Thymus (tissue), 11 donors: ENCODE data around the gene SH3PXD2B. TPM values are rescaled to one million over a fixed set of nuclear protein-coding genes. Genes with fewer than 3 reads are reported as not detected.
"Not testable (repeated sequence)": the region's sequence is repeated elsewhere in the genome, so short reads cannot be mapped to it uniquely, and the experiment has no call there.

Source experiments
- DNase-seq, 9 donors: peaks; one replicate each; pipeline ENCODE4 v3.0.0-alpha.2; 2013; ENCODE audit warnings: low spot score in 9 of 9, low read depth in 6 of 9, missing footprints in 1 of 9
- H3K27ac ChIP-seq, 2 donors: one replicate each; pipeline ENCODE4 v1.5.1; 2013; ENCODE audit warnings: control low read depth in 1 of 2, low read depth in 1 of 2, low read length in 1 of 2, mild to moderate bottlenecking in 1 of 2, moderate library complexity in 1 of 2
- H3K27me3 ChIP-seq, 2 donors: one replicate each; pipeline ENCODE4 v1.5.1; 2013; ENCODE audit warnings: low read length in 1 of 2; ENCODE audit not compliant: control insufficient read depth in 2 of 2, insufficient read depth in 1 of 2
- H3K36me3 ChIP-seq, 2 donors: one replicate each; pipeline ENCODE4 v1.5.1; 2013; ENCODE audit warnings: low read length in 1 of 2, mild to moderate bottlenecking in 1 of 2, moderate library complexity in 1 of 2; ENCODE audit not compliant: control insufficient read depth in 2 of 2, insufficient read depth in 2 of 2
- H3K4me1 ChIP-seq, 2 donors: one replicate each; pipeline ENCODE4 v1.5.1; 2013; ENCODE audit warnings: low read length in 2 of 2; ENCODE audit not compliant: control insufficient read depth in 2 of 2, insufficient read depth in 2 of 2
- H3K4me3 ChIP-seq, 2 donors: one replicate each; pipeline ENCODE4 v1.5.1; 2013; ENCODE audit warnings: low read length in 2 of 2, control low read depth in 1 of 2, mild to moderate bottlenecking in 1 of 2
- H3K9me3 ChIP-seq, 2 donors: one replicate each; pipeline ENCODE4 v1.5.1; 2013; ENCODE audit warnings: low read length in 1 of 2, mild to moderate bottlenecking in 1 of 2; ENCODE audit not compliant: control insufficient read depth in 2 of 2, insufficient read depth in 1 of 2
- WGBS: extraction: QIAGEN DNeasy Blood & Tissue Kit; methylation state at CpG from one replicate; pipeline ENCODE4 v1.1.7; 2013; 5-methylcytosine and 5-hydroxymethylcytosine counted together
- polyA plus RNA-seq: library from polyadenylated mRNA; stranded (reverse); fragments of 200-250 nt; gene quantifications from one replicate; pipeline ENCODE4 v1.2.3, GENCODE V29; 2013
- total RNA-seq: library from RNA; stranded (reverse); fragments of 120-200 nt; gene quantifications from one replicate; pipeline ENCODE4 v1.2.4, GENCODE V29; 2013
- donor health status: healthy.

SH3PXD2B gene
- total and polyA plus RNA-seq, 2 donors: 3.2 to 7.3 TPM

- WGBS: 60% methylated on average over 21 of the region's 21 CpGs
- DNase-seq: peak; percentile 33 to 84 (median 59)
- Histone ChIP-seq H3K9me3 (peaks cover 0 to 5% of the 10 kb centered on the region in 2 donors), H3K27ac (no peak overlapping the region), H3K4me1 (no peaks in the 10 kb centered on the region), H3K27me3 (no peaks in the 10 kb centered on the region), H3K36me3 (no peaks in the 10 kb centered on the region), H3K4me3 (no peak overlapping the region)
These were observed 24.9 kb upstream of the SH3PXD2B start for GRCh38 chr5:172479034-172479783.

DNA sequence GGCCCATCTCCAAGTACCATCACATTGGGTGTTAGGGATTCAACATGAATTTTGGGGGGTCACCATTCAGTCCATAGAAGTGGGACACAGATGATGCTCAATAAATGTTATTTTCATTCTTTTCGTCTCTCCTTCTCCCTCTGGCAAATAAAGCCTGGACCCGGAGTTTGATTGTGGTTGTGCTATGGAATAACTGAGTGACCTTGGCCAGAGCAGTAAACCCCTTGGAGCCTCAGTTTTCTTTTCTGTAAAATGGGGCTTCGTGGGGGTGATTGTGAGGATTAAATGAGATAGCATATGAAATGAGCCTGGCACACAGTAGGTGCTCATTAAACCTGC, 24.3 kb upstream of the SH3PXD2B start:
- WGBS: 58% methylated on average over 3 of the region's 3 CpGs
- H3K27ac ChIP-seq, H3K4me1 ChIP-seq, H3K4me3 ChIP-seq, H3K27me3 ChIP-seq, DNase-seq, H3K36me3 ChIP-seq, H3K9me3 ChIP-seq: not testable (repeated sequence)

- no peaks in the 10 kb centered on the region for H3K27me3 ChIP-seq
- H3K9me3 ChIP-seq: peaks cover 0 to 1% of the 10 kb centered on the region in 2 donors
- WGBS: 95% methylated on average over 3 of the region's 3 CpGs
- H3K4me1 ChIP-seq: no peaks in the 10 kb centered on the region
- no peaks in the 10 kb centered on the region for H3K36me3 ChIP-seq
- no peak for DNase-seq
- H3K27ac ChIP-seq: no peak overlapping the region
- H3K4me3 ChIP-seq: no peak overlapping the region
These were observed 23.9 kb upstream of the SH3PXD2B start for GRCh38 chr5:172478256-172478655.

DNA sequence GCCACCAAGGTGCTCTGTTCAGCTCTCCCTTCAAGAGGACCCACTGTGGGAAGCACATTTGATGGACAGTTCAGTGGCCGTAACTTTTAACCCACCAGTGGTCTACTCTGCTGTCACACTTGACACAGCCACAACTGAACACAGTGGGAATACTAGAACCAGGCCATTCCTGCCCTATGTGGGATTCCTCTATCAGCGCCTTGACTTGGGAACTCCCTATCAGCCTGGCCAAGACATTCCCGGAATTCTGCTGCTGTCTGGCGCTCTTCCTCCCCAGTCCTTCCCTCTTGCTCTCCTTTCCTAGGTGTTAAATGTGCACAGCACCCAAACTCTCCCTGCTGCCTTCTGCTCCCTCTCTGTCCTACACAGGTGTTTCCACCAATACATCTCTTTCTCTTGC, 23.1 kb upstream of the SH3PXD2B start:
- Histone ChIP-seq H3K27me3 (no peaks in the 10 kb centered on the region), H3K27ac (no peak overlapping the region), H3K9me3 (no peaks in the 10 kb centered on the region), H3K36me3 (no peaks in the 10 kb centered on the region), H3K4me1 (no peaks in the 10 kb centered on the region), H3K4me3 (no peak overlapping the region)
- no peak for DNase-seq
- WGBS: 91% methylated on average over 4 of the region's 4 CpGs

GRCh38 chr5:172474293-172474692, 20.0 kb upstream of the SH3PXD2B start:
- Histone ChIP-seq H3K27me3 (no peaks in the 10 kb centered on the region), H3K36me3 (no peaks in the 10 kb centered on the region), H3K27ac (no peak overlapping the region), H3K9me3 (no peaks in the 10 kb centered on the region), H3K4me1 (no peaks in the 10 kb centered on the region), H3K4me3 (no peak overlapping the region)
- DNase-seq: no peak
- 94% methylated on average over 7 of the region's 7 CpGs for WGBS

DNA sequence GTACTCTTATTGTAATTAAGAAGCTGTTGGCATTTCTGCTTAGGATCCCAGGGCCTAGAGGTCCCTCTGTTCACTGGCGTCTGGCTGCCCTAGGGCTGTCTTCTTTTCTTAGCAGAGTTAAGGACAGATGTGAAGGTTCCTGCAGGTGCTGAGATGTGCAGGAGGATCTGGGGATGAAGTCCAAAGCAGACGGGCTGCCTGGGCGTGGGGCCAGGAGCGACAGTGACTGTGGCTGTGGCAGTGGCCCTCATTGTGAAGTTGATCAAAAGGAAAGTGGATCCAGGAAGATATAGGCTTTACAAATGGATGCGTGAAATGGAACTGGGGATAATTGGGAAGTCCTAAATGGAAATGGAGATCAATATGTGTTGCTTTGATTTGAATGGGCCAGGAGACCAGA, 19.1 kb upstream of the SH3PXD2B start:
- Histone ChIP-seq H3K27ac (no peak overlapping the region), H3K36me3 (no peaks in the 10 kb centered on the region), H3K9me3 (no peaks in the 10 kb centered on the region), H3K4me3 (no peak overlapping the region), H3K4me1 (no peaks in the 10 kb centered on the region), H3K27me3 (no peaks in the 10 kb centered on the region)
- WGBS: 92% methylated on average over 5 of the region's 5 CpGs
- DNase-seq: no peak

GRCh38 chr5:172469697-172470096, 15.4 kb upstream of the SH3PXD2B start:
- no peak for DNase-seq
- no peak overlapping the region for H3K27ac ChIP-seq
- 90% methylated on average over 7 of the region's 7 CpGs for WGBS
- H3K36me3 ChIP-seq: no peaks in the 10 kb centered on the region
- no peak overlapping the region for H3K4me3 ChIP-seq
- H3K4me1 ChIP-seq: no peaks in the 10 kb centered on the region
- H3K9me3 ChIP-seq: no peaks in the 10 kb centered on the region
- no peaks in the 10 kb centered on the region for H3K27me3 ChIP-seq

DNA sequence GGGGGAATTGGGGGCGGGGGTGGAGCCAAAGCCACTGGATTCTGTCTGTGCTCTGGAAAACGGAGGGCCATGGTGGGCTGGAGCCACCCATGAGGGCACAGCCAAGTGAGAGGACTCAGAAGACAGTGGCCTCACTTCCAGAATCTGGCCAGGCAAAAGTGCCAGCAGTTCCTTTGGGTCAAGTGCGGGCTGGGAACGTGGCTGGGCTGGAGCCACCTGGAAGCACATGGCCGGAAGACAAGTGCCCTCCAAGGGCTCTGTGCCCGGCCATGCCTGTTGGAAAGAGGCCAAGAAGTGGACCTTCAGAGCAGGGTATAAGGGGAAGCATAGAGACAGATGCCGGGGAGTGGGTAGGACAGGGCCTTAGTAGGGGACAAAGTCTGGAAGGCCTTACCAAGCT, 11.7 kb upstream of the SH3PXD2B start:
- H3K4me3 ChIP-seq: no peak overlapping the region
- H3K36me3 ChIP-seq: no peaks in the 10 kb centered on the region
- WGBS: 97% methylated on average over 7 of the region's 7 CpGs
- peaks cover 0 to under 1% of the 10 kb centered on the region in 2 donors for H3K4me1 ChIP-seq
- DNase-seq: no peak
- H3K27me3 ChIP-seq: no peaks in the 10 kb centered on the region
- H3K27ac ChIP-seq: no peak overlapping the region
- no peaks in the 10 kb centered on the region for H3K9me3 ChIP-seq

DNA sequence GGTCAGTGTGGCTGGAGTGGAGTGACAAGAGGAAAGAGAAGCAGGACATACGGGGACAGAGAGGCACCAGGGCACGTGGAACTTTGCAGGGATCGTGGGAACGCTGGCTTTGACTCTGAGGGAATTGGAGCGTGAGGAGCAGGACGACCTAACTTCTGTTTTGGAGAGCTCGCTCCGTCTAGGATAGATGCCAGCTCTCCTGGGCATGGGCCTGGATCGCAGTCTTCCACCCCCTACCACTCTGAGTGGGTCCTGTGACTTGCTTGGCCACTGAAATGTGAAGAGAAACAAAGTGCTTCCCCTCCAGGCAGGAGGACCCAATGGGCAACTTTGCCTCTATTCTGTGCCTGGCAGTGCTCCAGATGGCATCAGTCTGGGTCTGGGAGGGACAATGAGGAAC, 8.7 kb upstream of the SH3PXD2B start:
- no peak overlapping the region for H3K27ac ChIP-seq
- H3K4me3 ChIP-seq: no peak overlapping the region
- no peaks in the 10 kb centered on the region for H3K36me3 ChIP-seq
- H3K9me3 ChIP-seq: no peaks in the 10 kb centered on the region
- DNase-seq: no peak
- H3K4me1 ChIP-seq: peaks cover 3 to 7% of the 10 kb centered on the region in 2 donors
- no peaks in the 10 kb centered on the region for H3K27me3 ChIP-seq
- WGBS: 98% methylated on average over 9 of the region's 9 CpGs
